ENCODE results near the gene SNX30. TPM values are rescaled to one million over a fixed set of nuclear protein-coding genes. Genes with fewer than 3 reads are reported as not detected.

The SNX30 gene
- total RNA-seq, 1 experiment from 2014 or later = 6.9 TPM

DNA sequence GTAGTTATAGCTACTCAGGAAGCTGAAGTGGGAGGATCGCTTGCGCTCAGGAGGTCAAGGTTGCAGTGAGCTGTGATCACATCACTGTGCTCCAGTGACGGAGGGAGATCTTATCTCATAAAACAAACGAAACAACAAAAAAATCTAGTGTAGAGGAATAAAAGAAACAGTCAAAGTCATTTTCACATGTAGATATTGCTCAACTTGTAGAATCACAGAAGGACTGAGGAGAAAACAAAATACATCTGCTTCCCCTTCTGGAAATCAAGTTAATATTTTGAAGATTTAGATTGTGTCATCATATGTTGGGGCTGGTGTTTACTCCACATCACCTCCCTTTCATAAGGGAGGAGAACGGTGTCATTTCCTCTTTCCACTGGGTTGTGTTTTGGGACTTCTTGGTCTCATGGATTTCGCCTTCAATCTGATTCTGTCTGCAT lies 148.3 kb downstream of the SNX30 start:
- Histone ChIP-seq H3K27ac (ENCODE audit: low read length) (no peak overlapping the region), H3K36me3 (ENCODE audit: control insufficient read depth, insufficient read depth, low read length) (no peaks in the 10 kb centered on the region), H3K4me1 (ENCODE audit: control insufficient read depth, insufficient read depth, low read length) (0 out of 2 replicates have a peak, but pooled peaks cover 4% of the 10 kb centered on the region), H3K27me3 (ENCODE audit: control insufficient read depth, insufficient read depth, low read length) (peaks cover 2% of the 10 kb centered on the region; the same call in 1 of the 2 replicates), H3K9me3 (ENCODE audit: control insufficient read depth, insufficient read depth, low read depth, low read length) (no peaks in the 10 kb centered on the region), H3K4me3 (ENCODE audit: low read depth in 2 of 2, low read length in 2 of 2) (no peak overlapping the region)
- intact Hi-C loops (cut with micrococcal nuclease; ENCODE audit: unreplicated experiment) (no loop called here), in situ Hi-C loops (cut with HindIII; ENCODE audit: low pct_unique_long_range_greater_than_20kb, low sequenced_read_pairs) (no loop called here)
- ChIA-PET POLR2A (no interaction called here), CTCF (no interaction called here)
- DNase-seq (ENCODE audit: low read depth, low spot score) (no peak), ATAC-seq (no peak)
- TF ChIP-seq, protein P1, sequence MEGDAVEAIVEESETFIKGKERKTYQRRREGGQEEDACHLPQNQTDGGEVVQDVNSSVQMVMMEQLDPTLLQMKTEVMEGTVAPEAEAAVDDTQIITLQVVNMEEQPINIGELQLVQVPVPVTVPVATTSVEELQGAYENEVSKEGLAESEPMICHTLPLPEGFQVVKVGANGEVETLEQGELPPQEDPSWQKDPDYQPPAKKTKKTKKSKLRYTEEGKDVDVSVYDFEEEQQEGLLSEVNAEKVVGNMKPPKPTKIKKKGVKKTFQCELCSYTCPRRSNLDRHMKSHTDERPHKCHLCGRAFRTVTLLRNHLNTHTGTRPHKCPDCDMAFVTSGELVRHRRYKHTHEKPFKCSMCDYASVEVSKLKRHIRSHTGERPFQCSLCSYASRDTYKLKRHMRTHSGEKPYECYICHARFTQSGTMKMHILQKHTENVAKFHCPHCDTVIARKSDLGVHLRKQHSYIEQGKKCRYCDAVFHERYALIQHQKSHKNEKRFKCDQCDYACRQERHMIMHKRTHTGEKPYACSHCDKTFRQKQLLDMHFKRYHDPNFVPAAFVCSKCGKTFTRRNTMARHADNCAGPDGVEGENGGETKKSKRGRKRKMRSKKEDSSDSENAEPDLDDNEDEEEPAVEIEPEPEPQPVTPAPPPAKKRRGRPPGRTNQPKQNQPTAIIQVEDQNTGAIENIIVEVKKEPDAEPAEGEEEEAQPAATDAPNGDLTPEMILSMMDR (IDR thresholded peaks at IDR 0.05) = no peak
- no peak for TF ChIP-seq POLR2AphosphoS5 (IDR thresholded peaks at IDR 0.05; ENCODE audit: low read depth, low read length)
- TF ChIP-seq TCF7L2 (IDR thresholded peaks at IDR 0.05; ENCODE audit: low read depth, low read length) = no peak
- no peak for TF ChIP-seq SIN3A (IDR thresholded peaks at IDR 0.05; ENCODE audit: borderline replicate concordance, insufficient read depth, low read depth, low read length)
- TF ChIP-seq, protein P2, sequence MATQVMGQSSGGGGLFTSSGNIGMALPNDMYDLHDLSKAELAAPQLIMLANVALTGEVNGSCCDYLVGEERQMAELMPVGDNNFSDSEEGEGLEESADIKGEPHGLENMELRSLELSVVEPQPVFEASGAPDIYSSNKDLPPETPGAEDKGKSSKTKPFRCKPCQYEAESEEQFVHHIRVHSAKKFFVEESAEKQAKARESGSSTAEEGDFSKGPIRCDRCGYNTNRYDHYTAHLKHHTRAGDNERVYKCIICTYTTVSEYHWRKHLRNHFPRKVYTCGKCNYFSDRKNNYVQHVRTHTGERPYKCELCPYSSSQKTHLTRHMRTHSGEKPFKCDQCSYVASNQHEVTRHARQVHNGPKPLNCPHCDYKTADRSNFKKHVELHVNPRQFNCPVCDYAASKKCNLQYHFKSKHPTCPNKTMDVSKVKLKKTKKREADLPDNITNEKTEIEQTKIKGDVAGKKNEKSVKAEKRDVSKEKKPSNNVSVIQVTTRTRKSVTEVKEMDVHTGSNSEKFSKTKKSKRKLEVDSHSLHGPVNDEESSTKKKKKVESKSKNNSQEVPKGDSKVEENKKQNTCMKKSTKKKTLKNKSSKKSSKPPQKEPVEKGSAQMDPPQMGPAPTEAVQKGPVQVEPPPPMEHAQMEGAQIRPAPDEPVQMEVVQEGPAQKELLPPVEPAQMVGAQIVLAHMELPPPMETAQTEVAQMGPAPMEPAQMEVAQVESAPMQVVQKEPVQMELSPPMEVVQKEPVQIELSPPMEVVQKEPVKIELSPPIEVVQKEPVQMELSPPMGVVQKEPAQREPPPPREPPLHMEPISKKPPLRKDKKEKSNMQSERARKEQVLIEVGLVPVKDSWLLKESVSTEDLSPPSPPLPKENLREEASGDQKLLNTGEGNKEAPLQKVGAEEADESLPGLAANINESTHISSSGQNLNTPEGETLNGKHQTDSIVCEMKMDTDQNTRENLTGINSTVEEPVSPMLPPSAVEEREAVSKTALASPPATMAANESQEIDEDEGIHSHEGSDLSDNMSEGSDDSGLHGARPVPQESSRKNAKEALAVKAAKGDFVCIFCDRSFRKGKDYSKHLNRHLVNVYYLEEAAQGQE (IDR thresholded peaks at IDR 0.05; ENCODE audit: insufficient read depth in 1 of 2, low read depth in 2 of 2, low read length in 1 of 2) = no peak
- BruUV-seq (replicated peaks) = no TSS peak

DNA sequence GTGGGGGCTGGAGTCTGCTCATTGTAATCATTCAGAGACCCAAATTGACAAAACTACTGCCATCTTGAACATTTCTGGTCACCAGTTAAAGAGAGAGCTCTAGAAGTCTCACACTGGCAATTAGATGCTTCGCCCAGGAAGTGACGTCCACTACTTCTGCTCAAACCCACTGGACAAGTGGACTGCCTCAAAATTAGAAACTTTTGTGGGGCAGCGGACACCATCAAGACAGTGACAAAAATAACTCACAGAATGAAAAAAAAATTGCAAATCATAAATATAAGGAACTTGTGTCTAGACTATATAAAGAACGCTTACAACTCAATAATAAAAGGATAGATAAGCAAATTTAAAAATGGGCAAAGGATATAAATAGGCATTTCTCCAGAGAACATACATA lies 149.9 kb downstream of the SNX30 start:
- H3K9me3 ChIP-seq (ENCODE audit: control insufficient read depth, insufficient read depth, low read depth, low read length) = no peaks in the 10 kb centered on the region
- H3K27ac ChIP-seq (ENCODE audit: low read length) = no peak overlapping the region
- no peak for ATAC-seq
- BruUV-seq (replicated peaks) = no TSS peak
- CTCF ChIA-PET = no interaction called here
- H3K4me3 ChIP-seq (ENCODE audit: low read depth in 2 of 2, low read length in 2 of 2) = no peak overlapping the region
- no peaks in the 10 kb centered on the region for H3K36me3 ChIP-seq (ENCODE audit: control insufficient read depth, insufficient read depth, low read length)
- POLR2A ChIA-PET = no interaction called here
- no peak for DNase-seq (ENCODE audit: low read depth, low spot score)
- in situ Hi-C loops (cut with HindIII; ENCODE audit: low pct_unique_long_range_greater_than_20kb, low sequenced_read_pairs) = no loop called here
- intact Hi-C loops (cut with micrococcal nuclease; ENCODE audit: unreplicated experiment) = loop anchor here (5.0 kb wide), 1 partner anchor 58 kb away; no protein-coding TSS in a partner anchor
- TF ChIP-seq, protein P1 (IDR thresholded peaks at IDR 0.05) = no peak
- no peak for TF ChIP-seq SIN3A (IDR thresholded peaks at IDR 0.05; ENCODE audit: borderline replicate concordance, insufficient read depth, low read depth, low read length)
- TF ChIP-seq POLR2AphosphoS5 (IDR thresholded peaks at IDR 0.05; ENCODE audit: low read depth, low read length) = no peak
- no peak for TF ChIP-seq TCF7L2 (IDR thresholded peaks at IDR 0.05; ENCODE audit: low read depth, low read length)
- TF ChIP-seq, protein P2 (IDR thresholded peaks at IDR 0.05; ENCODE audit: insufficient read depth in 1 of 2, low read depth in 2 of 2, low read length in 1 of 2) = no peak
- H3K27me3 ChIP-seq (ENCODE audit: control insufficient read depth, insufficient read depth, low read length) = peaks cover 2% of the 10 kb centered on the region; the same call in 1 of the 2 replicates
- 0 out of 2 replicates have a peak, but pooled peaks cover 4% of the 10 kb centered on the region for H3K4me1 ChIP-seq (ENCODE audit: control insufficient read depth, insufficient read depth, low read length)

Data from Panc1 (cell line).